Measurements from ENCODE around the gene MKLN1.

The MKLN1 gene

GRCh38 chr7:131355917-131356777 is 28.5 kb downstream of the MKLN1 start:
- DNase-seq, result peak; percentile 75

- no peak for DNase-seq
These were observed 29.7 kb downstream of the MKLN1 start for GRCh38 chr7:131357282-131357880.

GRCh38 chr7:131358636-131359035 is 31.0 kb downstream of the MKLN1 start:
- no peak for DNase-seq

GRCh38 chr7:131359136-131359776 is 31.6 kb downstream of the MKLN1 start:
- DNase-seq, result no peak

- DNase-seq, result no peak
These were observed 36.0 kb downstream of the MKLN1 start for GRCh38 chr7:131363719-131364118.

GRCh38 chr7:131364767-131365344 is 37.2 kb downstream of the MKLN1 start:
- DNase-seq, result peak; percentile 27

GRCh38 chr7:131365838-131366237 is 38.2 kb downstream of the MKLN1 start:
- no peak for DNase-seq

- no peak for DNase-seq
These were observed 41.7 kb downstream of the MKLN1 start for GRCh38 chr7:131369354-131369753.

- no peak for DNase-seq
These were observed 42.9 kb downstream of the MKLN1 start for GRCh38 chr7:131370523-131370968.

- no peak for DNase-seq
These were observed 43.7 kb downstream of the MKLN1 start for GRCh38 chr7:131371411-131371810.

- no peak for DNase-seq
These were observed 44.9 kb downstream of the MKLN1 start for GRCh38 chr7:131372554-131372953.

- DNase-seq, result no peak
These were observed 47.1 kb downstream of the MKLN1 start for GRCh38 chr7:131374821-131375220.

- DNase-seq, result peak; percentile 4
These were observed 53.6 kb downstream of the MKLN1 start for GRCh38 chr7:131381069-131381838.

GRCh38 chr7:131383417-131384285 is 56.0 kb downstream of the MKLN1 start:
- DNase-seq, result peak; percentile 85

GRCh38 chr7:131384286-131384635 is 56.6 kb downstream of the MKLN1 start:
- DNase-seq, result no peak

- DNase-seq, result no peak
These were observed 57.4 kb downstream of the MKLN1 start for GRCh38 chr7:131385039-131385605.

GRCh38 chr7:131388126-131388525 is 60.5 kb downstream of the MKLN1 start:
- DNase-seq, result no peak

GRCh38 chr7:131390275-131390674 is 62.6 kb downstream of the MKLN1 start:
- no peak for DNase-seq

GRCh38 chr7:131391145-131391544 is 63.5 kb downstream of the MKLN1 start:
- DNase-seq, result no peak

GRCh38 chr7:131400681-131401176 is 73.1 kb downstream of the MKLN1 start:
- peak; percentile 43 for DNase-seq

GRCh38 chr7:131401194-131401593 is 73.5 kb downstream of the MKLN1 start:
- DNase-seq, result no peak

All from inflammatory macrophage treated with lipopolysaccharide for 4 hours (primary cell).